Measurements from ENCODE around the gene TICRR.
"Not testable (repeated sequence)": the region's sequence is repeated elsewhere in the genome, so short reads cannot be mapped to it uniquely, and the experiment has no call there.

TICRR gene

DNA sequence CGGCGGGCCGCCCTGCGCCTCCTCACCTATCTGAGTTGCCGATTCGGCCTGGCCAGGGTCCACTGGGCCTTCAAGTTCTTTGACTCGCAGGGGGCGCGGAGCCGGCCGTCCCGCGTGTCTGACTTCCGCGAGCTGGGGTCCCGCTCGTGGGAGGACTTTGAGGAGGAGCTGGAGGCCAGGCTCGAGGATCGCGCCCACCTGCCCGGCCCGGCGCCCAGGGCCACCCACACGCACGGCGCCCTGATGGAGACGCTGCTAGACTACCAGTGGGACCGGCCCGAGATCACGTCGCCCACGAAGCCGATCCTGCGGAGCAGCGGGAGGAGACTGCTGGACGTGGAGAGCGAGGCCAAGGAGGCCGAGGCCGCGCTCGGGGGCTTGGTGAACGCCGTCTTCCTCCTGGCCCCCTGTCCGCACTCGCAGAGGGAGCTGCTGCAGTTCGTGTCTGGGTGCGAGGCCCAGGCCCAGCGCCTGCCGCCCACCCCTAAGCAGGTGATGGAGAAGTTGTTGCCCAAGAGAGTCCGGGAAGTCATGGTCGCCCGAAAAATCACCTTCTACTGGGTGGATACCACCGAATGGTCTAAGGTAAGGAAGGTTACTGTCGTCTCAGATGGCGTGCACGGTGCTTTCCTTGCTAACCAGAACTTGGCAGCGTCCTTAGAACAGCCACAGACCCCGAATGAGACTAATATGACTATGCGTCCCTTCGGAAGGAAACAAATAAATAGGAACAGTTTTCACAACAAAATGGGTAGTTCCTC is 567 bp downstream of the TICRR start:
- no peak for DNase-seq

- DNase-seq, result no peak
Observed at GRCh38 chr15:89576417-89576773, 1.1 kb downstream of the TICRR start.

DNA sequence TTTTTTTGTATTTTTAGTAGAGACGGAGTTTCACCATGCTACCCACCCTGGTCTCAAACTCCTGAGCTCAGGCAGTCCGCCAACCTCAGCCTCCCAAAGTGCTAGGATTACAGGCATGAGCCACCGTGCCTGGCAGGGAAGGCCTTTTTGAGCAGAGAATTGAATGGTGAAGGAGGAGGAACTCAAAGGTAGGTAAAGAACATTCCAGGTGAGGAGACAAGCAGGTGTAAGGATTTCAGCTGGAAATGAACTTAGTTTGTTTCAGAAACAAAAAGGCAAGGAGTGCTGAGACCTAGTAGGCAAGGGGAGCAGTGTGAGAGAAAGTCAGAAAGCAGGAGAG is 2.5 kb downstream of the TICRR start:
- no peak for DNase-seq

DNA sequence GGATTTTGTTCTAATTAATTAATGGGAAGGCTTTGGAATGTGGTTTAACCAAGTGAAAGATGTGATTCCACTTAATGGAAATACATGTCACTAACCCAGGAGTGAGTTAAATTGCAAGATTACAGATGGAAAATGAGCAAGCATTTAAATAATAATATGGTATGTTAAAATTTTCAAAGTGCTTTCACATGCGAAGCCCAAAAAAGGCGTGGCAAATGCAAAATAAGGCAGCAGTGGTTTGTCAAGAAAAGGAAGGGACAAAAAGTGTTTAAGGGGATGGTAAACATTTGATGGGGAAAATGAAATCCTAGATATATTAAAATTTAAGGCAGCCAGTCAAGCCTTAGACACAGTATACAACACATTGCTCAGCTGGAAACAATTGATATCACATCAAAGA is 2.9 kb downstream of the TICRR start:
- no peak for DNase-seq

DNA sequence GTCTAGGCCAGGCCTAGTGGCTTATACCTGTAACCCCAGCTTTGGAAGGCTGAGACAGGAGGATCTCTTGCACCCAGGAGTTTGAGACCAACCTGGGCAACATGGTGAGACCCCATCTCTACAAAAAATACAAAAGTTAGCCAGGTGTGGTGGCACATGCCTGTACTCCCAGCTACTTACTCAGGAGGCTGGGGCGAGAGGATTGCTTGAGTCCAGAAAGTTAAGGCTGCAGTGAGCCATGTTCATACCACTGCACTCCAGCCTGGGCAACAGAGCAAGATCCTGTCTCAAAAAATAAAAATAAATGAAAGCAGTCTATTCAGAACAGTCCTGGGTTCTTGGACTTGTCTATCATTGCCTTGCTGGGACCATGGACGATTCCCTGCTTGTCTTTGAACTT is 5.5 kb downstream of the TICRR start:
- not testable (repeated sequence) for DNase-seq

DNA sequence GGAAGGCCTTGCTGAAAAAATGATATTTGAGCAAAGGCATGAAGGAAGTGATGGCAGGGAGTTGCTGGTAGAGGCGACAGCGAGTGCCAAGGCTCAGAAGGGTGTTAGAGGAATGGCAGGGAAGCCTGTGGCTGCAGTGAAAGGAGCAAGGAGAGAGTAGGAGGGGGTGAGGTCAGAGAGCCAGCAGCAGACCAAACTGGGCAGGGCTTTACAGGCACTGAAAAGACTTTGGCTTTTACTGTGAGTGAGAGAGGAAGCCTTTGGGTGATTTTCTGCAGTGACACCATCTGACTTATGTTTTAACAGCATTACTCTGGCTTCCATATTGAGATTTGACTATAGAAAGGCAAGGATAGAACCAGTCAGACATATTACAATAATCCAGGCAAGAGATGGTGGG is 11.4 kb downstream of the TICRR start:
- no peak for DNase-seq

- DNase-seq, result no peak
Observed at GRCh38 chr15:89587955-89588354, 12.7 kb downstream of the TICRR start.

DNA sequence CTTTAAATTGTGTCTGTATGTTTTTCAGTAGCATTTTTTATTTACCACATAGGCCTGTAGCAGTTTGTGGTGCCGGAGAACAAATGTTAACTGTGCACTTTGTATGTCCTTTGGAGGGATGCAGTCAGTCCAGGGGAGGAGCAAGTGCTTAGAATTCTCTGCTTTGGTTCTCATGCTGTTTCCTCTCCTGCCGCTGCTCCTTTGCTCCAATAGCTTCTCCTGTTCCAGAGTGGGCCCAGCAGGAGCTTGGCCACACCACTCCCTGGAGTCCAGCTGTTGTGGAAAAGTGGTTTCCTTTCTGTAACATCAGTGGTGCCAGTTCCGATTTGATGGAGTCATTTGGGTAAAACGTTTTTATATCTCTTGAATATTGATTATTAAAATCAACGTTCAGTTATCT is 16.6 kb downstream of the TICRR start:
- DNase-seq, result no peak

- no peak for DNase-seq
Observed at GRCh38 chr15:89593018-89593417, 17.7 kb downstream of the TICRR start.

- DNase-seq, result no peak
Observed at GRCh38 chr15:89599021-89599420, 23.8 kb downstream of the TICRR start.

DNA sequence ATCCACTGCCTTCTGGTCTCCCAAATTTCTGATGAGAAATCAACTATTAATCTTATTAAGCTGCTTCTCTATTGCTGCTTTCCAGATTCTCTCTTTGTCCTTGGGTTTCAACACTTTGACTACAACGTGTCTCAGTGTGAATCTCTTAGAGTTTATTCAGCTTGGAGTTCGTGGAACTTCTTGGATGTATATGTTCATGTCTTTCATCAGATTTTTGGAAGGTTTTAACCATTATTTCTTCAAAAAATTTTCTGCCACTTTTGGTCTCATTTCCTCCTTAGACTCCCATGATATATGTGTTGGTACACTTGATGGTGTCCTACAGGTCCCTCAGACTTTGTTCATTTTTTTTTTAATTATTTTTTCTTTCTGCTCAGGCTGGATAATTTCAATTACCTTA is 36.0 kb downstream of the TICRR start:
- no peak for DNase-seq

GRCh38 chr15:89613031-89613430 is 37.8 kb downstream of the TICRR start:
- DNase-seq, result no peak

GRCh38 chr15:89614164-89614563 is 38.9 kb downstream of the TICRR start:
- no peak for DNase-seq

GRCh38 chr15:89615135-89615534 is 39.9 kb downstream of the TICRR start:
- no peak for DNase-seq

- DNase-seq, result no peak
Observed at GRCh38 chr15:89616228-89616627, 41.0 kb downstream of the TICRR start.

GRCh38 chr15:89621547-89621946 is 46.3 kb downstream of the TICRR start:
- no peak for DNase-seq

- DNase-seq, result no peak
Observed at GRCh38 chr15:89623165-89623564, 47.9 kb downstream of the TICRR start.

GRCh38 chr15:89625716-89626115 is 50.4 kb downstream of the TICRR start:
- no peak for DNase-seq

DNA sequence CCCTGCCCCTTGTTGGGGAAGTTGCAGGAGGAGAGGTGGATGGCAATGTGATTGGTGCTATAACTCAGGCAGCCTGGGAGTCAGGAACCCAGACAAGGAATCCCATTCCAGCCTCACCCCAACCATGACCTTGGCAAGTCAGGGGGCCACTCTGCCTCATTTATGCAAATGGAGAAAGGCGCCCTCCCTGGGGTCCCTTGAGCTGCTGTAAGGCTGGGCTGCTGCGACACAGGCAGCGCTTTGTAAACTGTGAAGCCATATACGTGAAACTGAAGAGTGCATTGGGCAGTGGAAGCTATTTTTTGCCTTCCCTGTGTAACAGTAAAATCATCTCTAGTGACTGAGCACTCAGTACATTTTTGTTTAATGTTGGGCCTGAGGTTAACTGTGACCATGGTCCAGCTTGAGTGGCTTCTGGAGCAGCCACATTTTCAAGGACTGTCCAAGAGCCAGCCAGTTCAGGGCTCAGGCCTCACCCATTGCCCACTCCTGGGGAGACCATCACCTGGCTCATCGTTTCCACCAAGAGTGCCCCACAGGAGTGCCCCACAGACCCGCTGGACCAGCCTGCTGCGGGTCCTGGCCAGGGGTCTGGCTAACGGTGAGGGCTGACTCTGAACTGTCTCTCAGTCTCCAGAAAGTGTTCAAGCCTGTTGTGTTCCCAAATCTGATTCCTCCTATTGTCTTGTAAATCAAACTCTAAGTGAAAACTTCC is 52.1 kb downstream of the TICRR start:
- no peak for DNase-seq

GRCh38 chr15:89628301-89628700 is 53.0 kb downstream of the TICRR start:
- DNase-seq, result no peak

DNA sequence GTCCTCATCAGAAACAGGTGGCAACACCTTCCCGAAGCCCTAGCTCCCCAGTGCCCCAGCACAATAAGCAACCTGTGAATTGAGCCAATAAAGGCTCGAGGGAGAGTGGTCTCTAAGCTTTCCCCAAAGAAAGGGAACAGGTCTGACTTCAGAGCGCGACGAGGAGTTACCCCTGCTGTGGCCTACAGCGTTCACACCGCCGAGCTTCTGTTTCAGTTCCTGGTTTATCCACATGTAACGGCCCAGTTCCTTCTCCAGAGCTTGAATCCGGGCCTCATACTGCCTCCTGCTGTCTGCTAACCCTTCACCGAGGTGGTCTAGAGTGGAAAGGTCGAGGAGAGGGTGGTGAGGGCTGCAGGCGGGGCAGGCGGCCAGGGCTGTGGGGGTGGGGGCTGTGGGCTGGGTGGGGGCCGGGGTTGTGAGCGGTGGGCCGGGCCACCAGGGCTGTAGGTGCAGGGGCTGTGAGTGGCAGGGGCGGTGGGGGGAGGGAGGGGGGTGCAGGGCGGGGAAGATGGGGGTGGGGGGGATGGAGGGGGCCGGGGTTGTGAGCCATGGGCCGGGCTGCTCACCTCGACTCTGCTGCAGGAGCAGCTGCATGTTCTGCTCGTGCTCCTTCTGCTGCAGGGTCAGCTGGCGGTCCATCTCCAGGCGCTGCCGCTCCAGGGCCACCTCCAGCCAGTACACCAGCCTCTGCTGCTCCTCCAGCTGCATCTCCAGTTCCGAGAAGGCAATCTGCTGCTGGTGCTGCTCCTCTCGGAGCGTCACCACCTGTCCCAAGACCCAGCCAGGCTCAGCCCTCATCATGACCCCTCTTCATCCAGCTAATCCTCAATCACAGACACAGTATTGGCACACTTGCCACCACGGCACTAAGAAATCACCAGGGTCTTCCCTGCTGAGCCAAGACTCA is 53.8 kb downstream of the TICRR start:
- no peak for DNase-seq

DNA sequence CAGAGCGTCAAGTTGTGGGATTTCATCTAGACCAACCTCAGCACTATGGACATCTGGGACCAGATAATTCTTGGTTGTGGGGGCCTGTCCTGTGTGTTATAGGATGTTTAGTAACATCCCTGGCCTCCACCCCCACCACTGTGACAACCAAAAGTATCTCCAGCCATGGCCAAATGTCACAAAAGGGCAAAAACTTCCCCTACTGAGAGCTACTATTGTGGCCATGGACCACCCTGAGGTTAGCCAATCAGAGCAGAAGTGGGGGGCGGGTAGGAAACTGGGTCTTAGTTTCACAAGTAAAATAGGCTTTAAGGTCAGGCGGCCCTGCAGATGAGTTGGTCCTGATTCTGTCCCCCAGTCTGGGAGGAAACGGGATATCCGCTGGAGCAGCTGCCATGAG is 54.6 kb downstream of the TICRR start:
- DNase-seq, result no peak

DNA sequence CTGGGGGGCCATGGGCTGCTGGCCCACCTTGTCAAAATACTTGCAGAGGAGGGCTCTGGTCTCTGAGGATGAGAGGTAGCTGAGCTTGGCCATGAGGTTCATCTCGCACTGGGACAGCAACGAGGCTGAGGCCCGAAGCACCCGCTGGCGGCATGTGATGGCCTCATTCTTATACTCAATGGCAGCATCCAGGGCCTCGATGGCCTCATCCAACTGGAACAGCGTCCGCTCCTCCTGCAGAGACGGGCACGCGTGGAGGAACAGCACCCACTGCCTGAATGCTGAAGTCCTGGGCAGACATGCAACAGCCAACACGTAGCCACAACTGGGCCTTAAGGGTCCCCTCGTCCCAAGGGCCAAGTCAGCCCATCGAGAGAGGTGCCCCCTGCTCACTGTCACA is 55.0 kb downstream of the TICRR start:
- DNase-seq, result no peak

Measured in NCI-H345 (cell line).